HEK293T (cell line): ENCODE data around the gene SCN4A.

Experiments
- CTCF ChIA-PET: fragments of 350-600 bp; formaldehyde crosslinking; extraction: SDS; loops from one replicate; lab custom pipeline; 2021; ENCODE audit warnings: antibody characterized with exemption, inconsistent platforms; lab: Yijun Ruan, JAX
- POLR2A ChIA-PET: fragments of 350-600 bp; formaldehyde crosslinking; extraction: SDS; loops from one replicate; lab custom pipeline; 2020; ENCODE audit warnings: antibody characterized with exemption, inconsistent platforms; lab: Yijun Ruan, JAX
- DNase-seq: peaks from one replicate; pipeline ENCODE4 v3.0.0; 2012; ENCODE audit warnings: mixed read lengths; ENCODE audit errors: extremely low spot score
- ARNT ChIP-seq: fragments of 450-650 bp; IDR thresholded peaks from 2 replicates; pipeline ENCODE4 v1.6.1; 2017; ENCODE audit warnings: mild to moderate bottlenecking
- BHLHE40 ChIP-seq: fragments of 450-650 bp; IDR thresholded peaks from 2 replicates; pipeline ENCODE4 v1.6.1; 2016; ENCODE audit warnings: mild to moderate bottlenecking, moderate library complexity, borderline replicate concordance
- CTBP1 ChIP-seq: fragments of 450-650 bp; IDR thresholded peaks from 2 replicates; pipeline ENCODE4 v1.6.1; 2016; ENCODE audit warnings: borderline replicate concordance
- ELF4 ChIP-seq: fragments of 450-650 bp; IDR thresholded peaks from 2 replicates; pipeline ENCODE4 v1.6.1; 2017; ENCODE audit warnings: antibody characterized with exemption
- FOXA1 ChIP-seq: fragments of 450-650 bp; IDR thresholded peaks from 2 replicates; pipeline ENCODE4 v1.6.1; 2016; ENCODE audit warnings: mild to moderate bottlenecking
- FOXK2 ChIP-seq: fragments of 450-650 bp; IDR thresholded peaks from 2 replicates; pipeline ENCODE4 v1.6.1; 2016; ENCODE audit warnings: mild to moderate bottlenecking
- FOXM1 ChIP-seq: fragments of 450-650 bp; IDR thresholded peaks from 2 replicates; pipeline ENCODE4 v1.6.1; 2017; ENCODE audit warnings: mild to moderate bottlenecking, borderline replicate concordance
- HDGF ChIP-seq: fragments of 450-650 bp; IDR thresholded peaks from 2 replicates; pipeline ENCODE4 v1.6.1; 2017; ENCODE audit warnings: antibody characterized with exemption, borderline replicate concordance
- L3MBTL2 ChIP-seq: fragments of 450-650 bp; conservative IDR thresholded peaks from 2 replicates; pipeline ENCODE4 v1.6.1; 2016; ENCODE audit warnings: mild to moderate bottlenecking
- LEF1 ChIP-seq: fragments of 450-650 bp; IDR thresholded peaks from 2 replicates; pipeline ENCODE4 v1.6.1; 2017; ENCODE audit warnings: mild to moderate bottlenecking, borderline replicate concordance
- NFRKB ChIP-seq: fragments of 450-650 bp; IDR thresholded peaks from 2 replicates; pipeline ENCODE4 v1.6.1; 2016; ENCODE audit warnings: mild to moderate bottlenecking, moderate library complexity
- SP1 ChIP-seq: fragments of 450-650 bp; IDR thresholded peaks from 2 replicates; pipeline ENCODE4 v1.6.1; 2017
- SUZ12 ChIP-seq: fragments of 450-650 bp; IDR thresholded peaks from 2 replicates; pipeline ENCODE4 v1.6.1; 2016; ENCODE audit warnings: mild to moderate bottlenecking
- TARDBP ChIP-seq: fragments of 450-650 bp; IDR thresholded peaks from 2 replicates; pipeline ENCODE4 v1.6.1; 2016
- ZNF384 ChIP-seq: fragments of 450-650 bp; IDR thresholded peaks from 2 replicates; pipeline ENCODE4 v1.6.1; 2016
- TF ChIP-seq, protein P1 (sequence below): fragments of 450-650 bp; IDR thresholded peaks from 2 replicates; pipeline ENCODE4 v1.6.1; 2016

SCN4A gene

DNA sequence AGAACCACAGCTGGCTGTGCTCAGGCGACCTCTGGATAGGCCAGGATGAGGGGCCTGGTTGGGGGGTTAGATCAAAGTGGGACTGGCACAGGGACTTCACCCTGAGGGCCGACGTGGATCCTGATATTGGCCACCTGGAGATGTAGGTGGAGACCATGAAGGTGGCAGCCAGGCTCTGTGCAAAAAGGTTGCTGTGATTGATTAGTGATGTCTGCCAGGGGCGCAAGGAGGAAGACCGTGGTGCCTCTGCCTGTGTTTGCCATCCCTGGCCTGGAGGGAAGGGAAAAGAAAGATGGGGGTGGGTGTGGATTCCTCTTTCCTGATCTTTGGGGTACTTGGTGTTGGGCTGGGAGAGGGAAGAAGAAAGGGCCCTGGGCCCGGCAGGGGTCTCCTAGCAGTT lies 529 bp upstream of the SCN4A start:
- TF ChIP-seq SUZ12 = no peak
- TF ChIP-seq, protein P1, sequence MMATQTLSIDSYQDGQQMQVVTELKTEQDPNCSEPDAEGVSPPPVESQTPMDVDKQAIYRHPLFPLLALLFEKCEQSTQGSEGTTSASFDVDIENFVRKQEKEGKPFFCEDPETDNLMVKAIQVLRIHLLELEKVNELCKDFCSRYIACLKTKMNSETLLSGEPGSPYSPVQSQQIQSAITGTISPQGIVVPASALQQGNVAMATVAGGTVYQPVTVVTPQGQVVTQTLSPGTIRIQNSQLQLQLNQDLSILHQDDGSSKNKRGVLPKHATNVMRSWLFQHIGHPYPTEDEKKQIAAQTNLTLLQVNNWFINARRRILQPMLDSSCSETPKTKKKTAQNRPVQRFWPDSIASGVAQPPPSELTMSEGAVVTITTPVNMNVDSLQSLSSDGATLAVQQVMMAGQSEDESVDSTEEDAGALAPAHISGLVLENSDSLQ = no peak
- no peak for TF ChIP-seq ZNF384
- TF ChIP-seq LEF1 = no peak
- no peak for TF ChIP-seq TARDBP
- TF ChIP-seq NFRKB = no peak
- no peak for TF ChIP-seq HDGF
- no peak for TF ChIP-seq FOXM1
- TF ChIP-seq ELF4 = no peak
- TF ChIP-seq FOXK2 = no peak
- no peak for TF ChIP-seq SP1
- TF ChIP-seq CTBP1 = no peak
- TF ChIP-seq ARNT = no peak
- TF ChIP-seq FOXA1 = no peak
- TF ChIP-seq BHLHE40 = no peak
- TF ChIP-seq L3MBTL2 = no peak
- ChIA-PET CTCF (no interaction called here), POLR2A (no interaction called here)
- no peak for DNase-seq

DNA sequence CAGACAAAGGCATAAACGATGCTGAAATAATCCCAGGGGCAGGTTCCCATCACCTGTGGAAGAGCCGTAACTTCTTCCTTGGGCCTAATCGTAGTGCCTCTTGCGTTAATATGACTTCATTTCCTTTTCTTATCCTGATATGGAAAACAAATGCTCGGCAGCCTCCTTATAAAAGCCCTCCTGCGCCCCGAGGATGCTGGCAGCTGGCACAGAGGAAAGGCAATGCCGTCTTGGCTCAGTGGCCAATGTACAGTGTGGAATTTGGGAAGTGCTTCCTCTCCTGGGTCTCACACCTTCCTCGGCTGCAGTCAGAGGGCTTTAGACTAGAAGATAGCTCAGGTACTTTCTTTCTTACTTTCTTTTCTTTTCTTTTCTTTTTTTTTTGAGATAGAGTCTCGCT lies 3.4 kb downstream of the SCN4A start:
- DNase-seq = no peak
- ChIA-PET POLR2A (no interaction called here), CTCF (interaction anchor here (1.2 to 1.6 kb wide), 2 partner anchors 23 to 58 kb away, joined by 3 read pairs; partner anchors contain the start of gene CSHL1)
- TF ChIP-seq SUZ12 (no peak), FOXA1 (no peak), ARNT (no peak), LEF1 (no peak), ELF4 (no peak), TARDBP (no peak)

DNA sequence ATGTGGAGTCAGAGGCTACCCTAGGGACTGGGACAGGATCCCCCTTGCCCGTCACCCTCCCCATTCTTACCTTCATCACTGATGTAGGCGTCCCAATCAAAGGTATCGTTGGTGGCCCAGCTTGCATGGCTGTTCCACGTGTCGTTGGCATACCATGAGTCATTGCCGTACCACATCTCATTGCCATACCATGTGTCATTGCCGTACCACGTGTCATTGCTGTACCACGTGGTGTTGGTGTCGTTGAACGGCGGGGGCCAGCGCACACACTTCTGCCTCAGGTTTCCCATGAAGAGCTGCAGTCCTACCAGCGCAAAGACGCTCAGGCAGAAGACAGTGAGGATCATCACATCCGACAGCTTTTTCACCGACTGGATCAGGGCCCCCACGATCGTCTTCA lies 4.8 kb downstream of the SCN4A start:
- POLR2A ChIA-PET = no interaction called here
- TF ChIP-seq FOXM1 = no peak
- TF ChIP-seq L3MBTL2 = no peak
- TF ChIP-seq CTBP1 = no peak
- TF ChIP-seq TARDBP = no peak
- no peak for TF ChIP-seq ARNT
- TF ChIP-seq FOXK2 = no peak
- no peak for TF ChIP-seq HDGF
- no peak for TF ChIP-seq BHLHE40
- TF ChIP-seq ELF4 = no peak
- TF ChIP-seq NFRKB = no peak
- TF ChIP-seq SP1 = no peak
- TF ChIP-seq SUZ12 = no peak
- DNase-seq = no peak
- CTCF ChIA-PET = no interaction called here

DNA sequence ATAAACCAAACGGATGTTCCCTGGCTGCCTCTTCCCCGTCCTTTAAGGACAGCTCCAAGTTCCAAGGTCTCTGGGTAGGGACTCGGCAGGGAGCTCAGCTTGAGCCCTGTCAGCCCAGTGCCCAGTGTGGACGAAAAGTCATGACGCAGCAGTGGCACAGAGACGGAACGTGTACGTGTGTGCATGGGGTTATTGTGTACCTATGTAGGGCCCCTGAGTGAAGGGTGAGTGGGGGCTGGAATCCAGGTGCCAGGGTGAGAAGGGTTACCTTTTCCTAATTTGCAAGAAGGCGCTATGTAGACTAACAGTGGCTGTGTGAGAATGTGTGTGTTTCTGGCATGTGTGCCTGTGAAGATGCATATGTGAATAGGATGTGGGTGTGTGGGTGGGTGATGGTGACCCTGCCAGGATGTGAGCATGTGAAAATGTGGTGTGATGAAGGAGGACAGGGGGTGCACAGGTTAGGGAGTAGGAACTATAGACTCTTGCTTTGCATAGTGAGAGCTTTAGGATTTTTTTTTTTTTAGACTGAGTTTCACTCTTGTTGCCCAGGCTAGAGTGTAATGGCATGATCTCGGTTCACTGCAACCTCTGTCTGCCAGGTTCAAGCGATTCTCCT lies 6.0 kb downstream of the SCN4A start:
- TF ChIP-seq ZNF384 (no peak), ARNT (no peak), SUZ12 (no peak), HDGF (no peak)
- POLR2A ChIA-PET = no interaction called here
- no peak for DNase-seq
- CTCF ChIA-PET = no interaction called here

DNA sequence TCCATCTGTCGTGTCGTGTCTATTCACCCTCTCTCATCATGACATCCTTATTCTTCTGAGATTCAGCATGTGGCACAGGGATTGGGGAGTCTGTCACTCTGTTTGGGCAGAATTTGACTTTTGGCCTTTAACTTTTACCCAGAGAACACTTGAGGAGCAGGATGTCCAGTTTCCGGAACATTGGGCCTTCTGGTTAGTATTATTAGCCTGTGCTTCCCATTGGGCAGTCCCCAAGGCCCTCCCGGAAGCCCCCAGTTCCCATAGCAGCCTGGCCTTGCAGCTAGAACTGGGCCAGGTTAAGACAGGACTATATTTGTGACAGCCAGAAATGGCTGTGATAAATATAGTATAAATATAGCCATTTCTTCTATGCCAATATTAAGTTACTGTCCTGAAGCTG lies 9.6 kb downstream of the SCN4A start:
- CTCF ChIA-PET = no interaction called here

DNA sequence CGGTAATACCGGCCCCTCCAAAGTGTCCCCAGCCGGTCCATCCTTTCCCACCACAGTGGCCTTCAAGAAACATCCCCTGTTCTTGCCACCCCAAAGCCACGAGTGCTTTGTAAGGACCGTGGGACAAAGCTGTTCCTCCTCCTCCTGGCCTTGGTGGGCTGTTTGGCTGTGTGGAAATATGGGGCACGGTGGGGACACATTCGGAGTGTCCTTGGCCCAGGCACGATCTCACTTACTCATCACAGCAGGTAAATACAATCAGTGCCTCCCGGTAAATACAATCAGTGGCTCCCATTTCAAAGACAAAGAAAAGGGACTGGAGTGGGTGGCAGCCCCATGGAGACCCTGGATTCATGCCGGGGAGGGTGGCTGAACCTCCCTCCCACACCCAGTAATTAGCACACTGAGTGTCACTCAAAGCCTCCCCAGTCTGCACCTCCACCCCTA lies 10.4 kb downstream of the SCN4A start:
- POLR2A ChIA-PET = no interaction called here
- CTCF ChIA-PET = interaction anchor here (0.8 to 1.0 kb wide), 2 partner anchors 12 to 64 kb away, joined by 3 to 4 read pairs; no protein-coding TSS in a partner anchor
- no peak for TF ChIP-seq FOXM1
- TF ChIP-seq LEF1 = no peak
- no peak for TF ChIP-seq ELF4
- no peak for TF ChIP-seq CTBP1
- TF ChIP-seq SP1 = no peak
- TF ChIP-seq NFRKB = no peak
- TF ChIP-seq, protein P1 = no peak
- no peak for TF ChIP-seq HDGF
- no peak for TF ChIP-seq SUZ12
- TF ChIP-seq TARDBP = no peak
- no peak for TF ChIP-seq ZNF384
- TF ChIP-seq L3MBTL2 = no peak
- TF ChIP-seq ARNT = no peak
- TF ChIP-seq FOXA1 = no peak
- TF ChIP-seq BHLHE40 = no peak
- no peak for TF ChIP-seq FOXK2
- DNase-seq = no peak

More for the DNA sequence above, 9.6 kb downstream of the SCN4A start:
- no peak for DNase-seq
- TF ChIP-seq SP1 = no peak
- POLR2A ChIA-PET = no interaction called here
